ENCODE measurements around the gene ZNF280D.

Gene ZNF280D

DNA sequence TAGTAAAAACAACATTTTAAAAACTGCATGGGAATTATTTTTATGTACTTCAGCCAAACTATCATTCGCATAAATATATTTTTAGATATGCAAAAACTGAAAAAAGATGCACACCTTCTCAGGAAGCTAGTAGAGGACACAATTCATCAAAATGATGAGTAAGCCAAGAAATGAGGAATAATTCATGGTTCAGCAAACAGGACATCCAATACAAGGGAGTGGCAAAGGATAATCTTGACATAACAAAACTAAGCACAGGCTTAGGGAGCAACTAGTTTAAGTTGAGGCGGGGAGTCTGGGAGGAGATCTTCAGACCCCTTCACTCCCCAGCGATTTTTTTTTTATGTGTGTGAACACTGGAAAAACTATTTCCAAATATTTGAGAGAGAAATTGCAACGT lies 93.7 kb downstream of the ZNF280D start:
- TF ChIP-seq, protein P1, sequence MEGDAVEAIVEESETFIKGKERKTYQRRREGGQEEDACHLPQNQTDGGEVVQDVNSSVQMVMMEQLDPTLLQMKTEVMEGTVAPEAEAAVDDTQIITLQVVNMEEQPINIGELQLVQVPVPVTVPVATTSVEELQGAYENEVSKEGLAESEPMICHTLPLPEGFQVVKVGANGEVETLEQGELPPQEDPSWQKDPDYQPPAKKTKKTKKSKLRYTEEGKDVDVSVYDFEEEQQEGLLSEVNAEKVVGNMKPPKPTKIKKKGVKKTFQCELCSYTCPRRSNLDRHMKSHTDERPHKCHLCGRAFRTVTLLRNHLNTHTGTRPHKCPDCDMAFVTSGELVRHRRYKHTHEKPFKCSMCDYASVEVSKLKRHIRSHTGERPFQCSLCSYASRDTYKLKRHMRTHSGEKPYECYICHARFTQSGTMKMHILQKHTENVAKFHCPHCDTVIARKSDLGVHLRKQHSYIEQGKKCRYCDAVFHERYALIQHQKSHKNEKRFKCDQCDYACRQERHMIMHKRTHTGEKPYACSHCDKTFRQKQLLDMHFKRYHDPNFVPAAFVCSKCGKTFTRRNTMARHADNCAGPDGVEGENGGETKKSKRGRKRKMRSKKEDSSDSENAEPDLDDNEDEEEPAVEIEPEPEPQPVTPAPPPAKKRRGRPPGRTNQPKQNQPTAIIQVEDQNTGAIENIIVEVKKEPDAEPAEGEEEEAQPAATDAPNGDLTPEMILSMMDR (conservative IDR thresholded peaks at IDR 0.05; ENCODE audit: control insufficient read depth, insufficient read depth, low read depth, low read length) = no peak
- no peak for DNase-seq (ENCODE audit: low read depth)
- no peak overlapping the region for H3K4me3 ChIP-seq (ENCODE audit: control insufficient read depth, low read depth, low read length)

DNA sequence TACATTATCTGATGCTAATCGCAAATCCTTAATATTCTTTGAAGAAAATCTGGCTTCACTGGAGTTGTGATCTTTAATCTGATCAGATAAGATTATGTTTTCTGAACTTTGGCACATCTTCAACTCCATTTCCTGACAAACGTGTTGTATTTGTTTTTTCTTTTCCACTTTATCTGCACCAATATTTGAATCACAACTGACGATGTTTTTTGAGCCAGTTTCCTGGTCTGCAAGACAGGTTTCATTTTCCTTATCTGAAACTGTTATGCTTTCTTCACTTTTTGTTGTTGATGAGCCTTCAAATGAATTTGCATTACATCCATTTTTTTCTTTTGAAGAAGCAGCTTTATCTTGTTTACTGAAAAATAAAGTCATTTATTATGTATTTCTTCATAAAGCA lies 101.5 kb downstream of the ZNF280D start:
- DNase-seq (ENCODE audit: low read depth) = no peak
- TF ChIP-seq, protein P1 (conservative IDR thresholded peaks at IDR 0.05; ENCODE audit: control insufficient read depth, insufficient read depth, low read depth, low read length) = no peak
- no peak overlapping the region for H3K4me3 ChIP-seq (ENCODE audit: control insufficient read depth, low read depth, low read length)

DNA sequence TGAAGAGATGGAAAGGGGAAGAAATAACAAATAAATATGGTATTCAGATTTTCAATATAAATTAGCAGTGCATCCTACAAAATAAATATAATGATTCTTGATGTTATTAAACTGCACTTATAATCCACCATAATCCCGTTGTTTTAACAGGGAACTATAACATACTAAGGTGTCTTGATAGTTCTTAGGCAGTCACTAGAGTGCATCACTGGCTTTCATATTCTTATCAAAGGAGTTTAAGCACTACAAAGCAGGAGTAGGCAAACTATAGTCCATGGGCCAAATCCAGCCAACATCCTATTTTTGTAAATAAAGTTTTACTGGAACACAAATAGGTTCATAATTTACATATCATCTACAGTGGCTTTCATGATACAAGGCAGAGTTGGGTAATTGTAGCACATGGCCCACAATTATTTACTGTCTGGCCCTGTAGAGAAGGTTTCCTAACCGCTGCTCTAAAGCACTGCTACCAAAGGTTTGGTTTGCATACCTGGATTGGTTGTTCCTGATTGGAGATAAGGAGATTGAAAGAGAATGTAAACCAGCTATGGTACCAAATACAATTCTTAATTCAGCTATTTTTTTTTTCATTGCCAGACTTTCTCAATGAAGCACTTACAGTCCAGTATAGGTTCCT lies 104.3 kb downstream of the ZNF280D start:
- TF ChIP-seq, protein P1 (conservative IDR thresholded peaks at IDR 0.05; ENCODE audit: control insufficient read depth, insufficient read depth, low read depth, low read length) = no peak
- no peak overlapping the region for H3K4me3 ChIP-seq (ENCODE audit: control insufficient read depth, low read depth, low read length)
- DNase-seq (ENCODE audit: low read depth) = no peak

DNA sequence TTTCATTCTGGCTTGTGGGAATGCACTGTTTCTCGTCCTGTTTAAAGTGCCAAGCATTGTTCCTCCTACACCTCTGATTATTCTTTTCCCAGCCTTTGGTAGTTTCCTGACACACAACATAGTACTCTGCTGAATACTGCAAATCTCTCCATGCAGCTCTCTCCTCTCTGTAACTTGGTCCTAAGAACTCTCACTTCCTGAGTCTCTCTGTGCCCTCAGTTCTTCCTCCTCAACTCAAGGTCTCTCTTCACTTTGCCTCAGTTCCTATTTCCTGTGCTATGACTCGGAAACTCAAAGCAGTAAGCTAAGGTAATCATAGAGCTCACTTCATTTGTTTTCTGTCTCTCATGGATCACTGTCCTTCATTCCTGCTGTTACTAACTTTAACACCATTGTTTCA lies 113.4 kb downstream of the ZNF280D start:
- H3K4me3 ChIP-seq (ENCODE audit: control insufficient read depth, low read depth, low read length) = no peak overlapping the region
- no peak for DNase-seq (ENCODE audit: low read depth)
- TF ChIP-seq, protein P1 (conservative IDR thresholded peaks at IDR 0.05; ENCODE audit: control insufficient read depth, insufficient read depth, low read depth, low read length) = no peak

DNA sequence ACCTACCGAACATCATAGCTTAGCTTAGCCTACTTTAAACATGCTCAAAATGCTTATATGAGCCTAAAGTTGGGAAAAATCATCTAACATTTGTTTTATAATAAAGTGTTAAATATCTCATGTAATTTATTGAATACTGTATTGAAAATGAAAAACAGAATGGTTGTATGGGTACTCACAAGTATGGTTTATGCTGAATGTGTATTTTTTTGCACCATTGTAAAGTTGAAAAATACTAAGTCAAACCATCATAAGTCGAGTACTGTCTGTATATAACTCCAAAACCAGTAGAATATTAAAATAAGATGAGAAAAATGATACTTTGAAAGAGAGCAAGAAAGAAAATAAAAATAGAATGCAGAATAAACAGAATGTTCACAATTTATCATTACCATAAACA lies 115.7 kb downstream of the ZNF280D start:
- TF ChIP-seq, protein P1 (conservative IDR thresholded peaks at IDR 0.05; ENCODE audit: control insufficient read depth, insufficient read depth, low read depth, low read length) = no peak
- H3K4me3 ChIP-seq (ENCODE audit: control insufficient read depth, low read depth, low read length) = no peak overlapping the region
- DNase-seq (ENCODE audit: low read depth) = no peak

DNA sequence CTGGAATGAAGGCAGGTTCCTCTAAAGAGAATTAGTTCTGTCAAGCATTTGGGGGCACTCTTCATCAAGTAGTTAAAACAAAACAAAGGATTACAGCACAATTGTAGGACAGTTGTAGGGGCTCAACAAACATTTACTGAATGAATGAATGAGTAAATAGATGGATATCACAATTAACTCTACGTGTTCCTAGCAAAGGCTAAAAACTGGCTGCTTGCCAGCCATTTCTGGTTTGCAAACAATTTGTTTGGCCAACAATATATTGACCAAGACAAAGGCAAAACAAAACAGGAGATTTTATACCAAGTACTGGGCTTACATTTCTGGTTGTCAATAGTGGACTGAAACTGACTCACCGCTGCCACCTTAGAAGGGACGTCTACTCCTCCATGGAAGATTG lies 116.8 kb downstream of the ZNF280D start:
- TF ChIP-seq, protein P1 (conservative IDR thresholded peaks at IDR 0.05; ENCODE audit: control insufficient read depth, insufficient read depth, low read depth, low read length) = no peak
- no peak overlapping the region for H3K4me3 ChIP-seq (ENCODE audit: control insufficient read depth, low read depth, low read length)
- DNase-seq (ENCODE audit: low read depth) = no peak

DNA sequence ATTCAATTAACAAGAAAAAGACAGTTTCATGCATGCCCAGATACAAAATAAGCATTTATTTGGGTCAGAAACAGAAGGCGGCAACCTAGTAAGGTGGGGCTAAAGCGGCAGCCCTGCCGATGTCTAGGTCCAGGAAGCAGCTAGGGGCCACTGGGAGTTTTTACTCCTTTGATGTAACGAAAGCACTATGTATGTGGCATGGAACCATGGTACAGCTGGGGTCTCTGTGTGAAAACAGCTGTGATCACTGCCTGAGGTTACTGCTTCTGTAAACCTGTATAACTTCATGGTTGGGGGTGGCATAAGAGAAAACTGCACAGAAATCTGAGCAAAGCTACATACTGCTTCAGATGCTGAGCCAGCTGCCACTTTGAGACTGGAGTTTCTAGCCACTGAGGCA lies 119.5 kb downstream of the ZNF280D start:
- TF ChIP-seq, protein P1 (conservative IDR thresholded peaks at IDR 0.05; ENCODE audit: control insufficient read depth, insufficient read depth, low read depth, low read length) = no peak
- H3K4me3 ChIP-seq (ENCODE audit: control insufficient read depth, low read depth, low read length) = no peak overlapping the region
- DNase-seq (ENCODE audit: low read depth) = no peak
